ENCODE results near the gene RBSN.
A peak's percentile ranks its signal among the peaks of the same experiment; 100 is the strongest.

The RBSN gene

DNA sequence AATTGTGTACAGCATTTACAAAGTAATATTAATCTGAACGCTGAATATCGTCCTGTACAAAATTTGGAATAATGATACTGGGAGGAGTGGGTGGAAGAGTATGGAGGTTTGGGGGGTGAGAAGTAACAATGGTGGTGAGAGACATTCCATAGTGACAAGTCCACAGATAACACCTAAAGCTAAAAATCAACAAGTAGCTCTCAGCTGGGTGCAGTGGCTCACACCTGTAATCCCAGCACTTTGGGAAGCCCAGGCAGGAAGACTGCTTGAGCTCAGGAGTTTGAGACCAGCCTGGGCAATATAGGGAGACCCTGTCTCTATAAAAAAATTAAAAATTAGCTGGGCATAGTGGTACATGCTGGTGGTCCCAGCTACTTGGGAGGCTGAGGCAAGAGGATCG is 38.9 kb downstream of the RBSN start:
- DNase-seq (ENCODE audit: low read depth in 2 of 2): no peak

DNA sequence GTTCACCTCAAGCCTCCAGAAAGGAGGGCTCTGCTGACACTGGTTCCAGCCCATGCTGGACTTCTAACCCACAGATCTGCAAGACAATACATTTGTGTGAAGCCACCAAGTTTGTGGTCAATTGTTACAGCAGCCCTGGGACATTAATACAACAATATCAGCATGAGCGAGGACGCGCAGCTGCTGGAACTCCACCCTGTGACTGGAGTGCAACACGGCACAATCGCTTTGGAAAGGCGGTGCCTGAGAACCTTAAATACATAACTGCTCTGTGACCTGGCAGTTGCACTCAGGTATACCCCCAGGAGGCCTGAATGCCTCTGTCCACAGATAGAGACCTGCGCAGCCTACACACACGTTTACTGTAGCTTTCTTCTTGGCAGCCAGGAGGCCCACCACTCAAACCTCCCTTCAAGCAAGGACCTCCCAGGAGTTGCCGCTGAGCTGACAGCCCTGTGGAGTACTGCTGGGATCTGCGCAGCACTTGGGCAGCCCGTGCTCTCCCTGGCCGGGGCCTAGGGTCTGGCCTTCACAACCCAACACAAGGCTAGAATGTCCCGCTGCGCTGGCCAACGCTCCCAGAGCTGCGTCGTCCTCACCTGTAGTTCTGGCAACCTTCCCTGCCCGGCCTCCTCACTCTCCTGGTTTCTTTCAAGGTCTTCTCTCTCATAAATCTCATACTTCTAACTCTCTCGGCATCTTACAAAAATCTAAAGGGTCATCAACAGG is 42.1 kb downstream of the RBSN start:
- no peak for DNase-seq (ENCODE audit: low read depth in 2 of 2)

GRCh38 chr3:15055019-15055557 is 43.9 kb downstream of the RBSN start:
- DNase-seq (ENCODE audit: low read depth in 2 of 2): no peak

- DNase-seq (ENCODE audit: low read depth in 2 of 2): no peak
Measured at GRCh38 chr3:15053541-15053940, 45.4 kb downstream of the RBSN start.

DNA sequence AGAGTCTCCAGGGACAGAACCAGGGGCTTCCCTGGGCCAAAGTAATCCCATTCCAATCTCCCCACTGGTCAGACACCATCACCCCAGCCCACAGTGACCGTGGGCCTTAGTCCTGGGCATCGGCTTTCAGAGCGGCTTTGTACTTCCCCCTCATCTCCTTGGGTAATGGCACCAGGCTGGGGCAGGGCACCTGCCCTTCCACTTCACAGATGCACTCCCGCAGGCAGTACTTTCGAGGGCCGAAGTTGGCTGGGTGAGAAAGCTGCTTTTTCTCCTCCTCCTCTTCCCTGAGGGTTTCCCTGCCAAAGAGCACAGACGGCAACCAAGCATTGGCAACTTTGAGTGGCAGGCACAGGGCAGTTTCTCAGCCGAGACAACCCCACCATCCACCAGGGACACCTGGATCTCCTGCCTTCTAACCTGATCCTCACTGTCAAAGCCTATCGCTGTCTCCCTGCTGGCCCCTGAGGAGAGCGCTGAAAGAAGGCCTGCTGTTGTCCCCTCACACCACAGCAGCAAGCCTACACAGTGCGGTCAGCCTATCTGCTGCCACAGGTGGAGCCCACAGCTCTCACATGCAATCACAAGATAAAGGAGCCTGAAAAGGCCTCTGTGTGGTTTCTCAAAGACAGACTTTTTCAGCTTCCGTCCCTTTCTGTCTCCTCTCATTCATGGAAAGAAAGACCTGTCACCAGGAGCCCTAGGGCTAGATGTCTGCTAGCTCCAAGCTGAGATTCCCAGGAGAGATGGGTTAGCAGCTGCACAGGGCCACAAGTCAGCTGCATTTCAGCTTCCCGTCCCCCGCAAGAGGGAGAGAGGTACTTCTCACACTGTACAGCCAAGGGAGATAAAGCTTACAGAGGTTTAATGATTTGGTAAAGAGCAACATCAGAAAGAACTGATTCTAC is 46.4 kb downstream of the RBSN start:
- DNase-seq (ENCODE audit: low read depth in 2 of 2): no peak

DNA sequence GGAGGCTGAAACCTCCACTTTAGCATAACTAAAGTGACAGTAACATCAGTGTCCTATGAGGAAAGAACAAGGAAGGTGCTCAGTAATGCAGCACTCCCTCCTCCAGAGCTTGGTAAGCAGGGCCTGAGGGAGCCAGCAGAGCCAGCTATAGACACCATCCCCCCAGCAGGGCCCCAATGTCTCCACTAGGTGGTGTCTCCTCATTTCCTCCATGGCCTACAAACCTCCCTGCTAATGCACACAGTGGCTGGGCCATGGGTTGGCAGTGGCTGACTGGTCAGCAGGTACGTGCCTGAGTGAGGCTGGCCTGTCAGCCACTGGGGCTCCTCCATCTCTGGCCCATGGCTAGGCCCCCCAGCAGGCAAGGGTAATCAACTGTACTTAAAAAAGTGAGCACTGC is 47.4 kb downstream of the RBSN start:
- no peak for DNase-seq (ENCODE audit: low read depth in 2 of 2)

DNA sequence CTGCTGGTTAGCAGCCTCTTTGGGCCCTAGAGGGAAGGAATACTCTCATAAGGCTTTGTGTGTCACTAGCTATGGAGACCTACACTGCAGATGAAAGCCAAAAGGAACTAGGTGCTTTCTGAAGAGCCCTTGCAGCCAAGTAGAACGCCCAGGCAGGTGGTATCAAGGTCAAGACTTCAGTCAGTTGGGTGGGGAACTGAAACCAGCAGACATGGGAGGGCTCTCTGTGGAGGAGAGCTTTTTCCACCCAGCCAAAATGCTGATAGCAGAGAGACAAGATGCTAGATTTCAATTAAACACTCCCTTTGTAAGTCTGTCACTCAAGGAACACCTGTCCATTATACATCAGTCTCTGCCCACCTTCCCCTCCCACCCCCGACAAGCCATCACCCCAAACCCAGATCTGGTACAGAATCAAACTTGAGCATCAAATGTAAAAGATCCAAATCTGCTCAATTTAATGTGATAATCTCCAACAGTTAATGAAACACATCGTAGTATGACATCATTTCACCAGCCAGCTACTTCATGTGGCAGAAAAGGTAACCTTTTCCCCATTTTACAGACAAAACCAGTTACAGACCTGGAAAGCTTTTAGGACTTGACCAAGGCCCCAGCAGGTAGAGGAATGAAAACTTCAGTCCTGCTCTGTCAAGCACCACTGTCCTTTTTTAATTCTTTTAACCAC is 48.4 kb downstream of the RBSN start:
- no peak for DNase-seq (ENCODE audit: low read depth in 2 of 2)

DNA sequence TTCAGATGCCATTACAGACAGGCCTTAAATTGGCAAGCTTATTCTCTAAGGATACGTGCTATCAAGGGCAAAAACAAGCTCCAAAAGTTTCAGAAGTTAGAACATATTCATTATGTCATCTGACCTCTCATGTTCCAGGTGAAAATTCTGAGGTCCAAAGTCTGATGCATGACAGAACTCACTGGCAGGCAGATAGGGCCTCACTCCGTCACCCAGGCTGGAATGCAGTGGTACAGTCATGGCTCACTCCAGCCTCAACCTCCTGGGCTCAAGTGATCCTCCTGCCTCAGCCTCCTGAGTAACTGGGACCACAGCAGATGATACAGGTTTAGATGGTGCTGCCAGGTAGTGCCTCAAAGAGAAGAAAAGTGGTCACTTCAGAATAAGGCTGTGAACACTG is 49.4 kb downstream of the RBSN start:
- no peak for DNase-seq (ENCODE audit: low read depth in 2 of 2)

DNA sequence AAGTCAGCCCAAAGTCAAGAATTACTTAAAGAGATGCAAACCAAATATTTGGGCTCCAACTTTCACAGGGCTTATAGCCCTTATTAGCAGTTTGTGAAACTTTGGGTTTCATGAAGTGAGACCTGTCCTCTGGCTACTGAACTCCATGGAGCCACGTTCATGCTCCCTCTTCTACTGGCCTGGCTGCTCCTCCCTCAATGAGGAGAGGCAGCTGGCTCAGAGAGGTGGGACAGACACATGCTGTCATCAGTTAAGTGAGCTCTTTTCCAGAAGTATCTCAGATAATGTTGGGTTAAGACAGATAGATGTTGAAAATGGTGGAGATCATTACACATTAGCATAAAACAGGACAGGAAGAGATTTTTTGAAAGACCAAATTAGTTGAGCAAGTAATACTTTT is 53.3 kb downstream of the RBSN start:
- no peak for DNase-seq (ENCODE audit: low read depth in 2 of 2)

DNA sequence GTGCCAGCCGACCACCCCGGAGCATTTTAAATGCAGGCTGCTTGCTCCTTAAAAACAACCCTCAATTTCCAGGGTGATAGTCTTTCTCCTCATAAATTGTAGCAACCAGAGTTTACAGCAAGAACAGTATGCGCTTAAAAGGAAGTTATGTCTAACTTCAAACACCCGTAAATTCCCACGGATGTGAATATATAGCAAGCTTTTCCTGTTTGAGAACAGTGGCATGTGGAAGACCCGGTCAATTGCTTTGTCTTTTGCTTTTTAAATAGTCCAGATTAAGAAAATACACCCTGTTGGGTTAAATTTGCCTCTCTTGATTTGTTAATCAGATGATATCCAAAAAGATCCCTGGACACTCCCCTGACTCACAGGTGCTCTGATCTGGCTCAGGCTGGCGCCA is 54.6 kb downstream of the RBSN start:
- DNase-seq (ENCODE audit: low read depth in 2 of 2): no peak

- DNase-seq (ENCODE audit: low read depth in 2 of 2): no peak
Measured at GRCh38 chr3:15043408-15044171, 55.4 kb downstream of the RBSN start.

DNA sequence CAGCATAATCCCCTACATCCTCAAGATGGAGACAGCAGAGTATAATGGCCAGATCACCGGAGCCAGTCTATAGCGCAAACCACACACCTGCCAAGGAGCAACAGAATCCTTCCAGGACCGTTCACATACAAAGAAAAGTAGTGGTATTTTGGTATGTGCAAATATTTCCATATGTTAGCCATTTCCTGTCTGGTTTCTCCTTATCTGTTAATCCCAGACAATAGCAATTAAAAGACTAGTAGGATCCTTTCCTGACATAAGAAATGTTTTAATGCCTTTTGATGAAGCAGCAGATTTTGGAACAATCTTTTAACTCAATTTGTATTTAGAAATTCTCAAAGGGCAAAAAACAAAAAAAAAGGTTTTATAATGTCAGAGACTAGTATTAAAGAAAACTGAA is 56.0 kb downstream of the RBSN start:
- DNase-seq (ENCODE audit: low read depth in 2 of 2): peak in 1 of 2 experiments; percentile 15

- no peak for DNase-seq (ENCODE audit: low read depth in 2 of 2)
Measured at GRCh38 chr3:15041950-15042349, 57.0 kb downstream of the RBSN start.

- DNase-seq (ENCODE audit: low read depth in 2 of 2): no peak
Measured at GRCh38 chr3:15040844-15041243, 58.1 kb downstream of the RBSN start.

GRCh38 chr3:15038306-15038705 is 60.6 kb downstream of the RBSN start:
- DNase-seq (ENCODE audit: low read depth in 2 of 2): no peak

GRCh38 chr3:15033103-15033502 is 65.8 kb downstream of the RBSN start:
- DNase-seq (ENCODE audit: low read depth in 2 of 2): no peak

DNA sequence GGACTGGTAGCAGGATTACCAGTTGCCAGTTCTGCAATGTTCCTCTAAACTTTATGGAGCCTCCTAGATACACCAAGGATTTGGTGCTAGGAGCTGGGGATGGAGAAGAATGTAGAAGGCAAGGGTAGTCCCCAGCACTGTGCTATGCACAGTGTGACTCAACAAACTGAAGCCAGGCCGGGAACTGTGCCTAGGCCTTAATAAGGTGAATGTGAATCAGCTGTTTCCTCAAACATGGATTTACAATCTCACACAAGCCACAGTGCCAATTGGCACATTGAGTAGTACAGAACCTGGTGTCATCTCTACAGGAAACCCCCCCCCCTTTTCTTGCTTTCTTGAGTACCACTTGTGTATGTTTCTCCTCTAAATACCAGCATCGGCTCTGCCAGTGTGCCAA is 66.3 kb downstream of the RBSN start:
- no peak for DNase-seq (ENCODE audit: low read depth in 2 of 2)

DNA sequence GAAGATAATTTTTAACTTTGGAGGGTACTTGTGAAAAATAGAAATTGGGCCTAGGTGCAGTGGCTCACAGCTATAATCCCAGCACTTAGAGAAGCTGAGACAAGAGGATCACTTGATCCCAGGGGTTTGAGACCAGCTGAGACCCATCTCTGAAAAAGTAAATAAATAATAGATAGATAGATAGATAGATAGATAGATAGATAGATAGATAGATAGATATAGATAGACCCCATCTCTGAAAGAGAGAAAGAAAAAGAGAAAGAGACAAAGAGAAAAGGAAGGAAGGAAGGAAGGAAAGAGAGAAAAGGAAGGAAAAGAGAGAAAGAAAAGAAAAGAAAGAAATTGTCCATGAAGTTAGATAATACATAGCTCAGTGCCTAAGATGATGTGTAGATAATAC is 69.3 kb downstream of the RBSN start:
- no peak for DNase-seq (ENCODE audit: low read depth in 2 of 2)

DNA sequence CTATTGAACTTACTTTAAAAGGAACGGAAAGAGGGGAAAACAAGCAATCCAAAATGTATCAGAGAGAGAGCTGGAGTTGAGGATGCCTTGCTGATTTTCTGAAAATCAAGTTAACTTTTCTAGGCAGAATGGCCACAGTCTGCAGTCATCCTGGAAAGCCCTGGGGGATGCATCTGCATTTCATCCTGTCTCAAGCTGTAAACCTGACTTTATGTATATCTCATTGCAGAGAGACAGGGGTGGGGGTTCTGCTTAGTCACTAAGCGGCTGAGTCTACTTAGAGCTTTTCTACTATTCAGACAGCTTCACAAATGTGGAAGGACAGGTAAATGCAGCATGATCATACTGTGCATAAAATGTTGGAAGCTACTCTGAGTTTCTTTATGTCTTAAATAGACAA is 75.2 kb downstream of the RBSN start:
- no peak for DNase-seq (ENCODE audit: low read depth in 2 of 2)

- no peak for DNase-seq (ENCODE audit: low read depth in 2 of 2)
Measured at GRCh38 chr3:15023249-15023648, 75.7 kb downstream of the RBSN start.

Data from fibroblast of skin of left biceps (primary cell).